ENCODE data around the gene C12orf42.

The C12orf42 gene

DNA sequence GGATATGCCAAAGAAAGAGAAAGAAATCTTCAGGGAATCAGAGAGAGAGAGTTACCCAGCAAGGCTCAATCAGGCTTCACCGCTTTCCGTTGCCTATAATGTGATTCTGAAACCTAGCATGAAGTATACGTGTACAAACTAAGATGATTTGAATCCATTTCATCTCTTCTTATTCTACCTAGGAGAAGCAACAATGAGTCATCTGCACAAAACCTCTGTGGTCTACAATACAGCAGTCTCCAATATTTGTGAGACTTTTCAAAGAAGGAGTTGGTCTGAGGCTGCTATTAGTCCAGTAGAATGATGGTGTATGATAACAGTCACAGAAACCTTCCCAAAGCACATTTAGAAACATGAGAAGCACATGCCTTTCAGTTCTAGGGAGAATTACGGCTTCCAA lies 141.9 kb downstream of the C12orf42 start:
- no peak for FAIRE-seq
- no peak for DNase-seq (ENCODE audit: insufficient read length, low spot score)

- DNase-seq (ENCODE audit: insufficient read length, low spot score): no peak
- FAIRE-seq: no peak
Measured at GRCh38 chr12:103350116-103350515, 145.7 kb downstream of the C12orf42 start.

DNA sequence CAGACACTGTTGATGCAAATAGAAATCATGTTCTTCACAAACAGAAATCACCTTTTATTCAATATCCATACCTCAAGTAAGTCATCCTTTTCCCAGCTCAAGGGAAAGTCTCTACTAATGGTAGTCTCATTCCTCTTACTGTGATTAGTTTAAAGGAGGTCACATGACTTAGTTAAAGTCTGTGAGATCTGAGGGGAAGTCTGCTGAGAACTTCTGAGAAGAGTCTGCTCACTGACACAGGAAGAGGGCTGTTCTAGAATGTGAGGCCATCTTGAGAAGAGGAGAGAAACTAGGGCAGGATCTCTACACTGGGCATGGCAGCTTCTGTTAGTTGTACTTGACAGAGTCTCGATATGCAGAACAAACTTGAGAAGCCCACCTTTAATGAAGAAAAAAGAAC lies 146.8 kb downstream of the C12orf42 start:
- FAIRE-seq (no peak), DNase-seq (ENCODE audit: insufficient read length, low spot score) (no peak)

DNA sequence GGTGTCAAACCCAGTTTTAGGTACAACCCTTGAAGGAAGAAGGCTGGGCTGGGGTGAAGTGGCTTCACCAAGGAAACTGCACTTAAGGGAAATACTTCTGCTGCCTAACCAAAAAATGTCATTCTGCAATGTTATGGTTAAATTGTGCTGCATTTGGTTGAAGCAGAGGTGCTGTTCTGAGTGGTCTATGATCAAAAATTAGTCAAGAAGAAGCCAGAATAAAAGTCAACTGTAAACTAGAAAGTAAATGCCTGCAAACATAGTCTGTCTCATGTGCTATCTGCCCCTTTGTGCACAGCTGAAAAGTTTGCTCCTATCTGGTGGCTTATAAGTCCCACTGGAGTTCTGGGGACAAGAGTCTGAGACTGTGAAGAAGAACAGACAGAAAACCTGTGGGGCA lies 158.8 kb downstream of the C12orf42 start:
- FAIRE-seq: no peak
- DNase-seq (ENCODE audit: insufficient read length, low spot score): no peak

DNA sequence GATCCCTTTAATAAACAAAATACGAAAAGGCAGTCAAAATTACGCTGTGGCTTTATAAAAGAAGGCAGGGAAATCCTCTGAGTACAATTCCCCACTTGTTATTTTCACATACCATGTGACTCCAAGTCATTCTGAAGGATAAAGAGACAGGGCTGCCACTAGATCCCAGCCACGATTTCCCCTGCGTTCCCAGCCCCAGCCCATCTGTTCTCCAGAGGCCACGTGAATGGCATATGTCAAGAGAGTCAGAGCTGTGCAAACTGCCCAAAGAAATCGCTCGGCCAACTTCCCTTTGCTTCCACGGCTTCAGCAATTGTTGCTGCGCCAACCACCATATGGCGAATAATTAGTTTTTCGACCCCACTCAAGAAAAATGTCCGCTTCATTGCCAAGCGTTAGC lies 161.3 kb downstream of the C12orf42 start:
- no peak for FAIRE-seq
- no peak for DNase-seq (ENCODE audit: insufficient read length, low spot score)

GRCh38 chr12:103333676-103334075 lies 162.1 kb downstream of the C12orf42 start:
- no peak for FAIRE-seq
- no peak for DNase-seq (ENCODE audit: insufficient read length, low spot score)

- FAIRE-seq (no peak), DNase-seq (ENCODE audit: insufficient read length, low spot score) (no peak)
Measured at GRCh38 chr12:103331643-103332042, 164.1 kb downstream of the C12orf42 start.

DNA sequence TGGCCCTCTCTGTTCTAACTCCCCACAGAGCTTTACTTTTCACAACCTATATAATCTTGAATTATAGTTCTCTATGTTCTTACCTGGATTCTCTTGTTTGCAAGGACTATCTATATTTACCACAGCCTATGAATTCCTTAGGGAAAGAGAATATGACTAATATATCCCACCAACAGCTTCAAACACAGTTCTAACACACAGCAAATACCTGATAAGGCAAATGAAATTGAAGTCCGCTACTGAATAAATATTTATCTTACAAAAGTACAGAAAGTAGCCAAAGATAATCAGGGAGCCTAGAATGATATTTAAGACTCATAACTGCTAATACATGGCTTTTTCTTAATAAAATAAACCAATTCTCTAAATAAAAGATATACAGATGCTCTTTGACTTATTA lies 165.1 kb downstream of the C12orf42 start:
- DNase-seq (ENCODE audit: insufficient read length, low spot score) (no peak), FAIRE-seq (no peak)

GRCh38 chr12:103327676-103328075 lies 168.1 kb downstream of the C12orf42 start:
- FAIRE-seq (no peak), DNase-seq (ENCODE audit: insufficient read length, low spot score) (no peak)

GRCh38 chr12:103326190-103326589 lies 169.6 kb downstream of the C12orf42 start:
- DNase-seq (ENCODE audit: insufficient read length, low spot score): no peak
- FAIRE-seq: no peak

GRCh38 chr12:103318566-103318965 lies 177.2 kb downstream of the C12orf42 start:
- no peak for DNase-seq (ENCODE audit: insufficient read length, low spot score)
- no peak for FAIRE-seq

GRCh38 chr12:103317220-103317619 lies 178.5 kb downstream of the C12orf42 start:
- DNase-seq (ENCODE audit: insufficient read length, low spot score): no peak

DNA sequence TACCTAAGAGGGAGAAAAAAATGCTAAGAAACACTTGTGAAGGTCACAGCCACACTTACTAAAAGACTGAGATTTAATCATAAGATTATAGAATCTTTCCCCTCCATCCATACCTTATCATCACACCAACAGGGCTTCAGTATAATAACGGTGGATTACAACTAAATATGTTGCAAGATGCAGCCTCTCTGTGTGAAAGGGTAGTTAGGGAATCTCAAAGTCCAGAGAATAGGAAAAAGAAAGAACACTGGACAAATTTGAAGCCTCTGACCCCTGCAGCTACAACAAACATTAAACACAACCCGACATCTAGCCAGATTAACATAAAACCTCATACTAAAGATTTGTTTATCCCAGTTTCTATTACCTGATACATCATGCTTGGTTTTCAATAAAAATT lies 181.0 kb downstream of the C12orf42 start:
- DNase-seq (ENCODE audit: insufficient read length, low spot score) (no peak), FAIRE-seq (no peak)

More at GRCh38 chr12:103317220-103317619, 178.5 kb downstream of the C12orf42 start:
- FAIRE-seq: no peak

GRCh38 chr12:103313894-103314293 lies 181.9 kb downstream of the C12orf42 start:
- no peak for DNase-seq (ENCODE audit: insufficient read length, low spot score)
- no peak for FAIRE-seq

- DNase-seq (ENCODE audit: insufficient read length, low spot score): no peak
- FAIRE-seq: no peak
Measured at GRCh38 chr12:103312742-103313354, 182.9 kb downstream of the C12orf42 start.

DNA sequence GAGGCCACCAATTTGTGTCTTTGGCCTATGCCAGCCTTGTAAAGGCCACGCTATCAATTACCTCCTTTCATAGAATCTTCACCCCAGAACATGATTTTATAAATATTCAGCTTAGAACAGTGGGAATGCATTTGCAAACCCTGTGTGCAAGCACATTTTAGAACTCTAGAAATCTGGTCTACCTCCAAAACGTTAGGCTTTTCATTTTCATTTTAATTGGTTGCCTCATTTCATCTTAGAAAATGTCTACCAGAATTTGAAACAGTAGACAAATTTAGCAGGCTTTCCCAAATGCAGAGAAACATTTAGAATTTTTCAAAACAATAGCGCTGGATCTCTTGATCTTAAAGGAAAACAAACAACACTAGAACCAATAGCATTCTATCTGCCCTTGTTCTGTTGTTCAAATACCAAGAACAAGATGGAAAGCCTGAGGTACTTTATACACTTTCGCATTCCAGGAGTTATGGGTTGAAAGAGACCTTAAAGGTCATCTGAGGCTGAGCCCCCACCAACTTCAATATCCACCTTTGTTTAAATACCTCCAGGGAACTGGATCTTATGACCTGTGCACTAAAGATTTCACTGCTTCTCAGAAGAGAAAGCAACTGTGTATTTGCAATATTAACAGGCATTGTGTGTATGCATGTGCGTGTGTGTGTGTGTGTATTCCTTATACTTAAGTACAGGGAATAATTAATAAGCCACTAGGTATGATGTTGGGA lies 185.1 kb downstream of the C12orf42 start:
- FAIRE-seq: no peak
- DNase-seq (ENCODE audit: insufficient read length, low spot score): no peak

DNA sequence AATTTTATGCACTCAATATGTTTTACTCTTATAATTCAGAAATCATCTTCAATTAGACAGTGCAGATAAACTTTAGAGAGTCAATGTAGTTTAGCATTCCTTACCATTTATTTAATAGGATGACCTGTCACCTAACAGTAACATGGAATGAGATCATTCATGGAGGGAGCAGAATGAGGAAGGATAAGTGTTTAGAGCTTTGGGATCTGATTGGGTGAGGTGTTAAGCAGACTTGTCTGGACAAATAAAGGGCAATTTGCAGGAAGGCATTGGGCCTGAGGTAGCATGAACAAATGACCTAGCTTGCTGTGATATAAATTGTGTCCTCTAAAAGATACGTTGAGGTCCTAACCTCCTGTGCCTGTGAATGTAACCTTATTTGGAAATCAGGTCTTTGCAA lies 187.4 kb downstream of the C12orf42 start:
- no peak for DNase-seq (ENCODE audit: insufficient read length, low spot score)
- FAIRE-seq: no peak

GRCh38 chr12:103303484-103303883 lies 192.3 kb downstream of the C12orf42 start:
- DNase-seq (ENCODE audit: insufficient read length, low spot score) (no peak), FAIRE-seq (no peak)

GRCh38 chr12:103301642-103302591 lies 193.9 kb downstream of the C12orf42 start:
- DNase-seq (ENCODE audit: insufficient read length, low spot score): no peak
- FAIRE-seq: no peak

DNA sequence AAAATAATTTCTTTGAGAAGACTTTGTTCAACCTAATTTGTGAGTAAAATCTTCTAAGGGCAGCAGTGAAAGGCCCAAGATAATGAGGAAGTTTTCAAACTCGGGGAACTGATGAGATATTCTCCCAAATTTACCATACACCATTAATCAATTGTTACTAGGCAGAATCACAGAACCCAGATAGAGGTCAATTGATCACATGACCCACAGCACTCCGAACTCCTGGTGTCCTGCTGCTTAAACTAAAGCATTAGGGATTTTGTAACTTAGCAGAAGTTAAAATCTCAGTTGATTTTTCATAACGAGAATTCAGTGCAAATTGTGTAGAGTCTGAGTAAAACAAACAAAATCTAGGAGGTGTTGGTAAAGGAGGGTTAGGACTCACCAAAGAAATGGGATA lies 207.8 kb downstream of the C12orf42 start:
- DNase-seq (ENCODE audit: insufficient read length, low spot score) (no peak), FAIRE-seq (no peak)

DNA sequence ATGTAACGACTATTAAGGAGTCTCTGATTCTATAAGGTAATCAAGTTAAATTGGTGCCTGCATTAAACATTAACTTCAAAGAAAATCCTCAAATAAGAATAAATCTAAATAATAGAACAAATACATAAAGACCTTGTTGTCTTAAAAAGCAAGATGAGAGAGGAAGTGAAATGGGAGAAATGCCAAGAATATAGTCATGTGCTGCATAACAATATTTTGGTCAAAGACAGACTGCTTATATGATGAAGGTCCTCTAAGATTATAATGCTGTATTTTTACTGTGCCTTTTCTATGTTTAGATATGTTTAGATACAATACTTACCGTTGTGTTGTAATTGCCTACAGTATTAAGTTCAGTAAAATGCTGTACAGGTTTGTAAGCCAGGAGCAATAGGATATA lies 213.6 kb downstream of the C12orf42 start:
- no peak for FAIRE-seq
- no peak for DNase-seq (ENCODE audit: insufficient read length, low spot score)
